ENCODE data around the gene EIF6. TPM values are rescaled to one million over a fixed set of nuclear protein-coding genes. Genes with fewer than 3 reads are reported as not detected.
A peak's percentile ranks its signal among the peaks of the same experiment; 100 is the strongest.

The EIF6 gene
- polyA plus RNA-seq, 3 donors = 94.3 to 222 (median 190) TPM

GRCh38 chr20:35327074-35327976 is 42.8 kb upstream of the EIF6 start:
- H3K36me3 Mint-ChIP-seq = peaks cover 12 to 14% of the 10 kb centered on the region in 2 donors
- intact Hi-C loops (cut with micrococcal nuclease) = no loop called here
- no peaks in the 10 kb centered on the region for H3K79me2 ChIP-seq (ENCODE audit: insufficient read depth, low read length)
- H3K27ac ChIP-seq (ENCODE audit: low read depth in 1 of 2, low read length in 2 of 2) = peak overlapping the region in 1 of 2 donors; percentile 46
- H3K9me3 Mint-ChIP-seq = no peaks in the 10 kb centered on the region
- peaks cover 28% of the 10 kb centered on the region for H3K4me1 Mint-ChIP-seq
- 100% methylated on average over 3 of the region's 4 CpGs for WGBS (ENCODE audit: insufficient coverage)
- H3K4me3 Mint-ChIP-seq = no peak overlapping the region
- no peaks in the 10 kb centered on the region for H3K9me3 ChIP-seq (replicated peaks in 1 of 2; ENCODE audit: control insufficient read depth in 1 of 2, insufficient read depth in 1 of 2, low read length in 2 of 2)
- TF ChIP-seq, protein P1, sequence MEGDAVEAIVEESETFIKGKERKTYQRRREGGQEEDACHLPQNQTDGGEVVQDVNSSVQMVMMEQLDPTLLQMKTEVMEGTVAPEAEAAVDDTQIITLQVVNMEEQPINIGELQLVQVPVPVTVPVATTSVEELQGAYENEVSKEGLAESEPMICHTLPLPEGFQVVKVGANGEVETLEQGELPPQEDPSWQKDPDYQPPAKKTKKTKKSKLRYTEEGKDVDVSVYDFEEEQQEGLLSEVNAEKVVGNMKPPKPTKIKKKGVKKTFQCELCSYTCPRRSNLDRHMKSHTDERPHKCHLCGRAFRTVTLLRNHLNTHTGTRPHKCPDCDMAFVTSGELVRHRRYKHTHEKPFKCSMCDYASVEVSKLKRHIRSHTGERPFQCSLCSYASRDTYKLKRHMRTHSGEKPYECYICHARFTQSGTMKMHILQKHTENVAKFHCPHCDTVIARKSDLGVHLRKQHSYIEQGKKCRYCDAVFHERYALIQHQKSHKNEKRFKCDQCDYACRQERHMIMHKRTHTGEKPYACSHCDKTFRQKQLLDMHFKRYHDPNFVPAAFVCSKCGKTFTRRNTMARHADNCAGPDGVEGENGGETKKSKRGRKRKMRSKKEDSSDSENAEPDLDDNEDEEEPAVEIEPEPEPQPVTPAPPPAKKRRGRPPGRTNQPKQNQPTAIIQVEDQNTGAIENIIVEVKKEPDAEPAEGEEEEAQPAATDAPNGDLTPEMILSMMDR (IDR thresholded peaks at IDR 0.05) = no peak
- peak in 2 of 3 donors; percentile 25 to 34 for DNase-seq
- peaks cover 20 to 25% of the 10 kb centered on the region in 2 donors for H3K4me1 ChIP-seq (ENCODE audit: control insufficient read depth in 1 of 2, insufficient read depth in 2 of 2, low read length in 2 of 2)
- H3K9ac ChIP-seq (ENCODE audit: insufficient read depth, low read length, poor library complexity, severe bottlenecking) = no peak overlapping the region
- H3K4me2 ChIP-seq (replicated peaks; ENCODE audit: extremely low read depth, low read length, poor library complexity, severe bottlenecking) = no peak overlapping the region
- peaks cover 0 to 2% (median 0%) of the 10 kb centered on the region in 3 donors for H3K27me3 Mint-ChIP-seq (ENCODE audit: low read depth in 3 of 3)
- no peaks in the 10 kb centered on the region for H3K27me3 ChIP-seq (ENCODE audit: control insufficient read depth in 2 of 2, insufficient read depth in 2 of 2, low read length in 2 of 2)
- H4K20me1 ChIP-seq (ENCODE audit: insufficient read depth, low read length) = no peaks in the 10 kb centered on the region
- peak overlapping the region in 3 of 7 donors; percentile 10 to 78 (median 16) for H3K27ac Mint-ChIP-seq
- H3K4me3 ChIP-seq (replicated peaks in 1 of 3; ENCODE audit: low read depth in 2 of 3, low read length in 3 of 3) = no peak overlapping the region
- peaks cover 3 to 9% of the 10 kb centered on the region in 2 donors for H3K36me3 ChIP-seq (replicated peaks in 1 of 2; ENCODE audit: control insufficient read depth in 1 of 2, insufficient read depth in 2 of 2, low read length in 2 of 2)
- no peak overlapping the region for H2AFZ ChIP-seq (ENCODE audit: insufficient read depth, low read depth, low read length, poor library complexity, severe bottlenecking)

DNA sequence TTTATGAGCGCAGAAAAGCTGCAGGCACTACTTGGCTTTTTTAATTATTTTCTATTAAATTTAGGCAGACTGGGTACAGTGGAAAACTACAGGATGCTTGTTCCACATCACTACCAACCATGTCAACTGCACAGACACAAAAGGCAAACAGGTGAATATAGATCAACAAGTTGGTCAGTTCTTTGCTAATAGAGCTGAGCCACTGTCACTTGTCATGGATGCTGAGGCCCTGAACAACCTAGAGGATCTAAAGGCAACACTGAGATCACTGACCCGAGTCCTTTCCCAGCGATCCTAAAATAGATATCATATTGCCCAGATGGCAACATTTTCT is 42.1 kb upstream of the EIF6 start:
- Histone ChIP-seq H3K4me1 (ENCODE audit: control insufficient read depth in 1 of 2, insufficient read depth in 2 of 2, low read length in 2 of 2) (peaks cover 20 to 25% of the 10 kb centered on the region in 2 donors), H4K20me1 (ENCODE audit: insufficient read depth, low read length) (no peaks in the 10 kb centered on the region), H3K79me2 (ENCODE audit: insufficient read depth, low read length) (no peaks in the 10 kb centered on the region), H3K9ac (ENCODE audit: insufficient read depth, low read length, poor library complexity, severe bottlenecking) (no peak overlapping the region), H2AFZ (ENCODE audit: insufficient read depth, low read depth, low read length, poor library complexity, severe bottlenecking) (no peak overlapping the region), H3K36me3 (replicated peaks in 1 of 2; ENCODE audit: control insufficient read depth in 1 of 2, insufficient read depth in 2 of 2, low read length in 2 of 2) (peaks cover 3 to 6% of the 10 kb centered on the region in 2 donors), H3K27me3 (ENCODE audit: control insufficient read depth in 2 of 2, insufficient read depth in 2 of 2, low read length in 2 of 2) (no peaks in the 10 kb centered on the region), H3K9me3 (replicated peaks in 1 of 2; ENCODE audit: control insufficient read depth in 1 of 2, insufficient read depth in 1 of 2, low read length in 2 of 2) (no peaks in the 10 kb centered on the region), H3K4me3 (replicated peaks in 1 of 3; ENCODE audit: low read depth in 2 of 3, low read length in 3 of 3) (no peak overlapping the region), H3K27ac (ENCODE audit: low read depth in 1 of 2, low read length in 2 of 2) (peak overlapping the region in 1 of 2 donors; percentile 46), H3K4me2 (replicated peaks; ENCODE audit: extremely low read depth, low read length, poor library complexity, severe bottlenecking) (no peak overlapping the region)
- Mint-ChIP-seq H3K4me3 (no peak overlapping the region), H3K4me1 (peaks cover 28% of the 10 kb centered on the region), H3K36me3 (peaks cover 12% of the 10 kb centered on the region in 2 donors), H3K27ac (peak overlapping the region in 1 of 7 donors; percentile 78), H3K27me3 (ENCODE audit: low read depth in 3 of 3) (peaks cover 0 to 2% (median 0%) of the 10 kb centered on the region in 3 donors), H3K9me3 (no peaks in the 10 kb centered on the region)
- no peak for DNase-seq
- WGBS (ENCODE audit: insufficient coverage) = 88% methylated on average over 2 of the region's 3 CpGs
- TF ChIP-seq, protein P1 (IDR thresholded peaks at IDR 0.05) = no peak
- intact Hi-C loops (cut with micrococcal nuclease) = no loop called here
